GM19193 (cell line): ENCODE data around the gene BCR.

Experiments
- POLR2A ChIP-seq: IDR thresholded peaks from 4 replicates; pipeline ENCODE4 v1.6.1; 2011; ENCODE audit not compliant: insufficient read depth, insufficient read length; ENCODE audit errors: extremely low read depth

Gene BCR

GRCh38 chr22:23212061-23213021 is 32.0 kb downstream of the BCR start:
- TF ChIP-seq POLR2A: no peak

GRCh38 chr22:23213022-23213555 is 32.8 kb downstream of the BCR start:
- TF ChIP-seq POLR2A: no peak

- no peak for TF ChIP-seq POLR2A
Measured at GRCh38 chr22:23213581-23214334, 33.4 kb downstream of the BCR start.

DNA sequence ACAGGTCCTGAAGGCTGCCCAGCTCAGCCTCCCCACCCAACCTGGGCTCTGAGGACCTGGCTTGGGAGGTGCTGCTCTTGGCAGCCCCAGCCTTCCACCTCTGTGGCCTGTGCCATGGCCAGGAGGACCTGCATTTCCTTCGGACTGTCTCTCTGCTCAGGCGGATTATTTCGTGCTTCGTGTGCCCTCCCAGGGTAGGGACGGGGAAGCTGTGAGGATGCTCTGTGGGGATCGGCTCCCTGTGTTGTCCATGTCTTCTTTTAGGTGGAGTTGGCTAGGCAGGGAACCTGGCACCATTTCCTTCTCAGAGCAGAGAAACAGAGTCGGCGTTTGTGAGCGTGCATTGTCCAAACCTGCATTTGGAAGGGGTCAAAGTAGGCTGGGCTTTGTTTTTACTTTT is 34.1 kb downstream of the BCR start:
- no peak for TF ChIP-seq POLR2A

DNA sequence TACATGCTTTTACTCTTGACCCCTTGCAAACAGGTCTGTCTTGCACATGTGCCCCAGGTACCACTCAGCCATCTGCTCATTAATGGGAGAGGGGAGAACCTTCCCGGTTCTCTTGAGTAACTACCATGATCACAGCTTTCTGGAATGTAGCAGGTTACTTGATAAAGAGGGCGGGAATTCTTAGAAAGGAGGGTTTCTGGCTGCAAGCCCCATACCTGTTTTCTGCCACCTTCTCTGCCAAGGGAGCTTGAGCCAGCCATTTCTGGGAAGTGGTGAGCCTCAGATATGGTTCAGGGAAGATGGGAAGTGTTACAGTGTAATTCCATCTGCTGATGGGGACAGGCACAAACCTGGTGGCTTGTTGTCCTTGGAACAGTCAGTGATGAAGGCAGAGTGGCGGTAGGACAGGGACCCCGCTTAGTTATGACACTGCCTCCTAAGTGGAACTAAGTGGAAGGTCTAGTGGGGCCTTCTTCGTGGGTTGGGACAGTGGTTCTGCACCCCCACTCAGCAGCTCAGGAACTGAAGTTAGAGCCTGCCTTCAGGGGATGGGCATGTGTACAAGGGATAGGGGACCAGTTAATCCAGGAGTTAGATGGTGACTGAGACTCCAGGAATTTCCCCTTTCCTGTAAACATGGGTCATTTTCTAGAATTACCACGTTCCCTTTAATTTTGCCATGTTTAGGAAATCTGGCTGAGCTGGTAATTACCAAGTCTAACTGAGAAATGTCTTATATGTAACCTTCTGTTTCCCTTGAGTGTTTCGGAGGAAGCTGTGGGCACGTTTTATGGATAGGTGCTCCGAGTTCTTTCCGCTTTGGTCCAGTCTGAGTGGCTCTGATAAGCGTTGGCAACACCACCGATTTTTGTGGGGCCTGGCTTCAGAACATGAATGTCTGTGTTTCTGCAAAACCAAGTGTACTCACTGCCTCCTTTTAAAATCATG is 35.3 kb downstream of the BCR start:
- TF ChIP-seq POLR2A: no peak

GRCh38 chr22:23216461-23217170 is 36.3 kb downstream of the BCR start:
- no peak for TF ChIP-seq POLR2A

DNA sequence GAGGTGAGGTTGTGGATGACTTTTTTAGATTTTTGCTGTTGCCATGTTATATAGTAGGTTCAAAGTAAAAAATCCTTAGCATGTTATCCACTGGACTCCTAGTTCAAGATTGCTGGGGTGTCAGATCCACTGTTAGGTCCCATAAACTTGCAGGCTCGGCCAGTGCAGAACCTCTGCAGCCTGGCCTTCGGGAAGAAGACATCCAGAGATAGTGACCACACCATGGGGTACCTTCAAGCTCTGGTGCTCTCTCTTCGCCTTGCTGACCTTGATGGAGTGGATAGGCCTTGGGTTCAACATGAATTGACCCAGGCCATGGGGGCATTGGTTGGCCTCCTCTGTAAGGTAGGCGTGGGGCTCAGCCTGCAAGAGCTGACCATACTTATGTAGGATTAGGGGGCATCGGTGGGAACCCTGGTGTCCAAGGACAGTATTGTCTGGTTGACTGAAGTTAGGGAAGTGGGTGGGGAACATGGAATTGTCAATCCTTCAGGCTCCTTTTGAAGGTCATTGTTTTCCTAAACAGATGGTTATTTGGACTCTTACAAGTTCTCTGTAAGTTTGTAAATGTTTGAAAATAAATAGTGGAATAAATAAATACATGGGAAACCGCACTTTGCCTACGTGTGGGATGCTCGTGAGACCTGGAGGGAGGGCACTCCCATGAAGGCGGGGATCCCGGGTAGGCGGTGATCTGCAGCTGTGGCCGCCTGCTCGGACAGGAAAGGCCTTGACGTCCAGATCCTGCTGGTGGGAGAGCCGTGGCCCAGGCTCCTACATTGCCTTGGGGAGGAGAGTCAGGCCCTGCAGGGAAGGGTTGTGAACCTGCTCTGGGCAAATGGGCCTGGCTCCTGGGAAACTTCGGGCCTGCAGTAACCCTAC is 37.1 kb downstream of the BCR start:
- TF ChIP-seq POLR2A: no peak

- no peak for TF ChIP-seq POLR2A
Measured at GRCh38 chr22:23218053-23218866, 38.0 kb downstream of the BCR start.

DNA sequence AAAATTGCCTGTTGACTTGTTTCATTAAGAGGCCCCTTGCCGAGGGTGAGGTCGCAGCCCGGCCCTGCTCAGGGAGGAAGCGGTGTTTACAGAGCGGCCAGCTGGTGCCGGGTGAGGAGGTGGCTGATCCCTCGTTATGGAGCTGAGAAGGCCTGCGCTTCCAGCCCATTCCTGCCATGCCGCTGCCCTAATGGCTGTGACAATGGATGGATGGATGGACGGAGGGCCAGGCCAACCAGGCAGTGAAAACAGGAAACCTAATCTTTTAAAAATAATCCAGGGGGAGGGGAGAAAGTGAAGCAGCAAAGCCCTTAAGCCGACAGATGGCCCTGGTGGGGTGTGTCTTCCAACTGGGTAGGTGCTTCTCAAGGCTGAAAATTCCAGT is 38.5 kb downstream of the BCR start:
- no peak for TF ChIP-seq POLR2A

DNA sequence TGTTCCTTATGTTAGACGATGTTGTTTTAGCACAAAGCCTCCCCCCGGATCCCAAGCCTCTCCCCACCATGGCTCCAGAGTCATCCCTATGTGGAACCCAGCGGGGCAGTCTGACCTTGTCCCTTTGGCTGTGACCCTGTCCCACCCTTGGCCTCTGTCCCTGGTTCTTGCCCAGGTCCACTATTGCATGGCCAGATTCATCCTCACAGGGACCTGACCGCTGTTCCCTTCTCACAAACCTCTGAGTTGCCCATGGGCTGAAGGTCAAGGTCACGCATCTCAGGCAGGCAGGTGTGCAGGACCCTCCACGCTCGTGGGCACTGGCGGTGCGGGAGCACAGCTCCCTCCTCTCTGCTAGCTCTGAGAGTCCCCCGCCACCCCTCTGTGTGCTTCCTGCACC is 39.0 kb downstream of the BCR start:
- no peak for TF ChIP-seq POLR2A

DNA sequence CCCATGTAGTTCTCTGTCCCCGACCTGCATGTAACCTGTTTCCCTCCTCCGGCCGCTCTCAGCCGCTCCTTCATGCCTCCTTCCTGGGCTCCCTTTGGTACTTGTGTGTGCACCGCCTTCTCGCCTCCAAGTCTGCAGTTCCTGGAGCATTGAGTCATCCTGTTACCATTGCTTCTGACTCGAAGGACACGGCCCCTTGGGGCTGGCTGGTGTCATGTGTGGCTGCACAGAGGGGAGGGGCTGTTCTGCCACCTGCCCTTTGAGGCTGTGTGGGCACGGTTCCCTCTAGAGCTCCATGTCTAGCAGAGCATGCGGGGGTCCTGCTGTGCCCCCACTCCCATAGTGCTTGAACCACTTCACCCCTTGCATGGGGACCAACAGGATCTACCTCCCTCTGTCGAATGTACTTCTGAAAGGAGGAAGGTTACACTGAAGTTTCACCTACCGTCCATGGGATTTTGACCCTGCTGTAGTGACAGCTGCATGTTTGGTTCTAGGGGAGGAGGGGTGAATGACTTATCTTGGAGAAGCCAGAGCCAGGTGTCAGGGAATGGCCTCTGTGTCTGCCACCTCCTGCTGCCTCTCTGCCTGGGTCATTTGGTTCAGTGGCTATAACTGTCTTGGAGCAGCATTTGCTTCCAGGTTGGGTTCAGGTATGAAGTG is 39.6 kb downstream of the BCR start:
- TF ChIP-seq POLR2A: no peak

DNA sequence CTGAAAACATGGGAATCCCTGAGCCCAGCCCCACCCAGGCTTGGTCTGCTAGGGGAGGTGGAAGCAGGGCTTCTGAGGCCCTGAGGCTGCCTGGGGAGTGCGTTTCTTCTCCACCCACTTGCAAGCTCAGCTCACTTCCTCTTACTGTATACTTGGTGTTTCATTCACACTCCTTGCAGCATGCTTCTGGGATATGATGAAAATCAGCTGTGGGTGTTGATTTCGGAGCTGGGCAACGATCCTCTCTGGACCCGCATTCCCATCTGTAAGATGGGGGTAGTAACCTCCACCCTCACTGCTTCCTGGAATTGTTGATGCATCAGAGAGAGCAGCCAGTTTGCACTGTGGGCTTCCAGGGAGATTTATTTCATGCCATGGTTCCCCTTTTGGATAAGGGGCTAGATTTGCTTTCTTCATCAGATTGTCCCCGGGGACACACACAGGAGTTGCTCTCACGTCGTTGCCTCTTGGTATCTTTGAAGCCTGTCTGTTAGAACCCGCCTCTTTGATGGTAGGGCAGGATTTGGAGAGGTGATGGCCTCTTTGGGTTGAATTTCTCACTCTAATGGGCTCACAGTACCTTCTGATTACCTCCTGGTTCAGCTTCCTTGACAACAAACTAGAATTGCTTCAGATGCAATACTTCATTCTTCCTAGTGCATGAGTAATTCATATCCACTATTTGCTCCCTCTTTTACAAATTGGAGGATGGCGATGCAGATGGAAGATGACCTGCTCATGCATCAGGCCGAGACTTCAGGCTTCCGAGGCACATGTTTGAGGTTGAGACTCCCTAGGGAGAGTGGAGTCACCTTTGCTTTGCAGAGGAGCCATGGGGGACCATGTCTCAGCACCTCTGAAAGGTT is 40.4 kb downstream of the BCR start:
- no peak for TF ChIP-seq POLR2A
